GM11168 (cell line): Measurements from ENCODE around the gene LMO4.

Experiments
- in situ Hi-C: fragments of 300-500 bp; cut with MboI; formaldehyde crosslinking; loops from one replicate; pipeline ENCODE4 v1.12.0; 2022; ENCODE audit warnings: low sequenced_read_pairs; ENCODE audit not compliant: unreplicated experiment

The LMO4 gene

DNA sequence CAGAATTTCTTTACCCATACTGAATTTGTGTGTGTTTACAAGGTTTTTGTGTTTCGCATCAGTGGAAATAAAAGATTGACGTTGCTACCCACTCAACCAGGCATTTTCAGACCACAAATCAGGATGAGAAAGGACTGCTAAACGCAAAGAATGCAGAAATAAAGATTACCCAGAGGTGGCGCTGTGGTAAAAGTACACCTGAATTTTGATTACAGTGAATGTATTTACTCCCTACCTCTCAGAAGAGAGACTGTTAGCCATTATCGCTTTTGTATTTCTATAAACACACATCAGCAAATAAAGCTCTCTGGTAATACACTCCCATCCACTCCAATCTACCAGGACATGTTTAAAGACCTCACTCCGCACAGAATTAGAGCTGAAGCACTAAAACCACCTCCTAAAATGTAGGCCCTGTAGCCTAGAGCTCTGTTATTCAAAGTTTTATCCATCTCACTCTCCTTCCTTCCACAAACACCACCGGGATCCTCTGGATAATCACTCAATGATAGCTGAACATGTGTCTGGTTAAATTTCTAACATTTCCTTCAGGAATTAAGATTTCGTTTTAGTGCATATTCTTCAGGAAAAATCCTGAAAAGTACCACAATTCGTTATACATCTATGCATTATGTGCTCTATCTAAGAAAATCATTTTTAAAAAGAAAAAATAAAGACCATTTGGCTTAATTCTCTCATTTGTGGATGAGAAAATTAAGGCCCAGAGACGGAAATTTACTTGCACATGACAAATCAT lies 2.5 kb upstream of the LMO4 start:
- in situ Hi-C loops: loop anchor here (10.0 kb wide), 1 partner anchor 1299 kb away; no protein-coding TSS in a partner anchor

DNA sequence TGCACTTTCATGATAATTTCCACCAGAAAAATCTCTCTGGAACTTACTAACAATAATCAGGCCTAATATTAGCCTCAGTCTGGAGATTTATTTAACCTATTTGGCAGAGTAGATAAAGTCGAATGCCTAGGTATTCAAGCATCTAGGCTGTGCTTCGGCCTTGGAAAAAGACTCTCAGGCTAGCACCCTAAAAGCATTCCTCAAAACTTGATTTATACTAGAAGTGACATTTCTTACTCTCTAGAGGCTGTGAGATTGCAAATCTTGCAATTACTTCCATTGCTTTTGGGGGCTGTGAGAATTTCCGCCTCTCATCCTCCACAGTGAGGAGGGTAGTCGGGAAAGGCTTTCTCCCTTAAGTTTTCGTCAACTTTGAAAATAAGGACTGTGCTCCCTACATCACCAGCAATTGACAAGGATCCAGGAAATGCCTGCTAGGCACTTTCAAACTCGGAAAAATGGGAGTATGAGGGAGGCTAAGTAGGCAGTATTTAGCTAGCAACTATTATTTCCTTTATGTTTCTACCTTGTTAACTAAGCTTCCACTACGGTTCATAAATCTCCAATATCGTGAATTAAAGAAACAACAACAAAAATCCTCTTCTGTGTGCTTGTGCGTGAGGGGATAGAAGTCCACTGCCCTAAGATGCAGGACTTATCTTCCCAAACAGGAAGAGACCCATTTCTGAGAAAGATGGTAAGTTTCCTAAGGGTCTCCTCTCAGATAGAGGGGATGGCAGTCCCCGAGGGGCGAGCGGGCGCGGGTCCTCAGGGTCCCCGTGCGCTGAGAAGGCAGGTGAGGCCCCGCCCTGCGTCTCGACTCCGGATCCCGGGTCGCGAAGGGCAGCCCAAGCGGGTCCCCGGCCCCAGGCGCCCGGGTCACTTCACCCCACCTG lies 1.1 kb upstream of the LMO4 start:
- in situ Hi-C loops: loop anchor here (10.0 kb wide), 1 partner anchor 1297 kb away; no protein-coding TSS in a partner anchor

DNA sequence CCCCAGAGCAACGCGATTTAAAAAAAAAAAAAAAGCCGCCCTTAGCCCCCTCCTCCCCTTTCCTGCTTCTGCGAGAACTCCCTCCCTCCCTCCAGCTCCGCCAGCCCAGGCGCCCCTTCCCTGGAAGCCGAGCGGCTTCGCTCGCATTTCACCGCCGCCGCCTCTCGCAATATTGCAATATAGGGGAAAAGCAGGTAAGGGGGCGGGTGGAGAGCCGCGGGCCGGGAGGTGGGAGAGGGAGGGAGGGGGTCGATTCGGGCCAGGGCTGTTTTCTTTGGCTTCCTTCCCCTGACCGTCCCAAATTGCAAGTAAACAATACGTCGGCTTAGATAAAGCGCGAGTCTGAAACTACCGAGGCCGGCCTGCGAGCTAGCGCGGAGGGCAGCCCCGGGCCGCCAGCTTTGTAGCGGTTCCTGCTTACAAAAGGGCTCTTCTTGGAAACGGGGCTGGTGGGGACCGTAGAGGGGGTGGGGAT lies 408 bp downstream of the LMO4 start:
- in situ Hi-C loops: loop anchor here (10.0 kb wide), 1 partner anchor 1296 kb away; no protein-coding TSS in a partner anchor

DNA sequence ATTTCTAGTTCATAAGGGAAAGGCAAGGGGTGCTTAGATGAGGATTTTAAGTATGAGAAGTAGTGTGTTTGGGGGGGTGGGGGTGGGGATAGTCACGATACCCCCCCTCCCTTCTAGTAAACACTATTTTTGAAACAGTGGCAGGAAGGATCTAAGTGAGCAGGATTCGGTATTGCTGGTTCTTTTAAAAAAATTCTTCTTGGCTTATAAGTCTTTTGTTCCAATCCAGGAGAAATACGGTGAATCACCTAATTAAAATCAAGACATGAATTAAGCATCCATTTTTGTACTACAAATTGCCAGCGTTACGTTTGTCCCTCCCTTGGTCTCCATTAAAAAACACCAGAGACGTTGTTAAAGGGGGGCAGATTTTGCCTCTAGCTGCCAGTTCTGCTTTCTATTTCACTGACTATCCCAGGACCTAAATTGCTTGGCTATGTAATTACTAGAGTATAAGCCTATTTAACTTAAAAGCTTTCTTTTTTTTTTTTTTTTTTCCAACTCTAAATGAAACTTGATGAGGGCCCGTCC lies 911 bp downstream of the LMO4 start:
- in situ Hi-C loops: loop anchor here (5.0 to 10.0 kb wide), 2 partner anchors 123 to 1295 kb away; no protein-coding TSS in a partner anchor

DNA sequence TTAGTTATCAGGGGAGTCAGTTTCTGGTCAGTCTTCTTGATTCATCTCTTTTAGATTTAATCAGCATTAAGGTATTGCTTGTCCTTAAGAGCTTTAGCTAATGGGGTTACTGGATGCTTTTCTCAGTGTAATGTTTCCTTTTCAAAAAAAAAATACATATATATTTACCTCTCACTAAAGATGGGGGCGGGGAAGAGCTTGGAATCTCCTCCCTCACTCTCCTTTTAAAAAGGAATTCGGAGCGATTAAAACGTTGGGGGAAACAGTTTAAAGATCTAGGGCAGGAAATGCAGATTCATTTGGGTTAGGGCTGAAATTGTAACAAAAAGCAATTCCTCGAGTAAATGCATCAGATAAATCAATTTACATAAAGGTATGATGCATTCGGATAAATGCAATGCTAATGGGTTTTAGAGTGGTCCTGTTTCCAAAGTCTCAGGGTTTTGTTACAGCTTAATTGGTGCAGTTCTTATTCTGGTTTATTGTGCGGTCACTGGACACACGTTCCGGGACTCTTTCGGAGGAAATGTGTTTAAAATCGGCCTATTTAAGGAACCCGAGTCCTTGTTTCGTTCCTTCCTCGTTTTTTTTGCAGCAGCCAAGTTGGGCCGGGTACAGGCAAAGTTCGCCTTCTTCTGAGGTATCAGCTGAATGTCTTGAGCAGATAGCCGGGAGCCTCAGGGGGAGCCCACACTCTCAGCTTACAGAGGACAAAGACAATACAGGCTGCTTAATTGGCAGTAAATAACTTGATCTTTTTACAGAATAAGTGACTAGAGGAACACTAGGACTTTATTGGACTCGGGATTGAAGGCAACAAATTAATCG lies 1.6 kb downstream of the LMO4 start:
- in situ Hi-C loops: loop anchor here (5.0 kb wide), 1 partner anchor 122 kb away; no protein-coding TSS in a partner anchor

DNA sequence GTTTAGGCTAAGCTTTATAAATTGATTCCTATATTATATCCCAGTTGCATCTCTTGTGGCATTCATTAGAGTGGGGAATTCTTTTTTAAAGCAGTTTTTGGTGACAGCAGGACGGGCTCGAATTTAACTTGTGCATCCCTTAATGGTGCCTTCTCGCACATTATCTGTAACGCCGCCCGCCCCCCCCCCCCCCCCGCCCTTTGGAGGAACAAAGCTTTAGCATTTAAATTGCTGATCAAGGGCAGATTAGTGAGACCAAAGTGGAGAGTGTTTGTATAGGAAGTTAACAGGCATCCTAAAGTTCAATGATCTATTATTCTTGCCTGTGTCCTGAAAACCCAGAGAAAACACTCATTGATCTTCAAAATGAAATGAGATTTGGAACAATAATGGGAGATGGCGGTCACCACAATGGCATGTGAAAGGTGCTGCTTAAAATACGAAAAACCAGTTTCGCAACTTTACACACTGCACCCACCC lies 2.2 kb downstream of the LMO4 start:
- in situ Hi-C loops: loop anchor here (5.0 kb wide), 1 partner anchor 121 kb away; no protein-coding TSS in a partner anchor

DNA sequence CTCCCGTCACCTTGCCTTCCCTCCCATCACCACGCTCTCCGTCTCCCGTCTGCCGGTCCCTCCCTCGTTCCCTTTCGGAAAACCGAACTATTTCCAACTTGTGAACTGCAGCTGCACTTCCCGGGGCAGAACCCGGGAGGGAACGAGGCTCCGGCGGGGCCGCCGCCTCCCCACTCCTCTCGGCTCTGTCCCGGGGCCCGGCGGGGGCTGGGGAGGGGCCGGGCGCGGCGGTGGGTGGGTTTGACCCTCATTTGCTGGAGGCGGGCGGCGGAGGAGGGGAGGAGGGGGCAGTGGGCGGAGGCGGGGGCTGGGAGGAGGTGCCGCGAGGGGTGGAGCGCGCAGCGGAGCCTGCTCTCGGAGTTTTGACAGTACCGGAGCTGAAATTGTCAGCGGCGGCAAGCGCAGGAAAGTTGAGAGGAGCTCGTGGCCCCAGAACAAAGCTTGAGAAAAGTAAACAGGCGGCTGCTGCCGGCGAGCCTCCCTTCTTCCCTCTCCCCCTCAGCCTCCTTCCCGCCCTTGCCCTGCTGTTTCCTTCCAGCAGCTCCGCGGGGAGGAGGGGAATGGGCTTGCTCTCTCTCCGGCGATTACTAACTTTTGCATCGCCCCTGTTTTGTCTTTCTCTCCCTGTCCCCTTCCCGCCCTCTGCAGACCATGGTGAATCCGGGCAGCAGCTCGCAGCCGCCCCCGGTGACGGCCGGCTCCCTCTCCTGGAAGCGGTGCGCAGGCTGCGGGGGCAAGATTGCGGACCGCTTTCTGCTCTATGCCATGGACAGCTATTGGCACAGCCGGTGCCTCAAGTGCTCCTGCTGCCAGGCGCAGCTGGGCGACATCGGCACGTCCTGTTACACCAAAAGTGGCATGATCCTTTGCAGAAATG lies 2.9 kb downstream of the LMO4 start:
- in situ Hi-C loops: loop anchor here (5.0 kb wide), 1 partner anchor 121 kb away; no protein-coding TSS in a partner anchor

DNA sequence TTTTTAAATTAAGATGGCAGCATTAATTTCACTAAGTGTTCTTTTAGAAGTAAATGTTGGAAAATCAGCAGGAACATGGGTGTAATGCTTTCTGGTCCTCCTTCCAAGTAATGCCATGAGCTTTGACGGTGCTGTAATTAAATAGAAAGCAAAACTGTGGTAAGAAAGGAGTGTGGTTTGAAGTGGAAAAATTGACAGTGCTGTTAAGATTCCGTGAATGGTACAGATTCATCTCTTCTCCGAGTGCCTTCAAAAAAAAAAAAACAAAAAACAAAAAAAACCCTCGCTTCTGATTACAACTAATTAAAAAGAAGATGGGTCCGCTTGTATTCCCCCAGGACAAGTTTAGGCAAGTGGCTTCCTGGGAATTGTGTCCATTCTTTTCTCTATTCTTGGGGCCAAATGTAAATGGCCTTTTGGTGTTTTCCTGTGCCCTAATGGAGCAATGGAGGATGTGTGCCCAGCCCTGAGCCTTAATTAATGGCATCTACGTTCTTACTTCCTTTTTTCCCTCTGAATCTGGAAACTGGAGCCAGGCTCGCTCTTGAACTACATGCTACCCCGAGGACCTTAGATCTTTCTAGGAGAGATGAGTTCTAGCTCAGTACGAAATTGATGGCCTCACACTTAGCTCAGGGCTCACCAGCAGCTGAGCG lies 5.1 kb downstream of the LMO4 start:
- in situ Hi-C loops: loop anchor here (5.0 kb wide), 1 partner anchor 118 kb away; no protein-coding TSS in a partner anchor

DNA sequence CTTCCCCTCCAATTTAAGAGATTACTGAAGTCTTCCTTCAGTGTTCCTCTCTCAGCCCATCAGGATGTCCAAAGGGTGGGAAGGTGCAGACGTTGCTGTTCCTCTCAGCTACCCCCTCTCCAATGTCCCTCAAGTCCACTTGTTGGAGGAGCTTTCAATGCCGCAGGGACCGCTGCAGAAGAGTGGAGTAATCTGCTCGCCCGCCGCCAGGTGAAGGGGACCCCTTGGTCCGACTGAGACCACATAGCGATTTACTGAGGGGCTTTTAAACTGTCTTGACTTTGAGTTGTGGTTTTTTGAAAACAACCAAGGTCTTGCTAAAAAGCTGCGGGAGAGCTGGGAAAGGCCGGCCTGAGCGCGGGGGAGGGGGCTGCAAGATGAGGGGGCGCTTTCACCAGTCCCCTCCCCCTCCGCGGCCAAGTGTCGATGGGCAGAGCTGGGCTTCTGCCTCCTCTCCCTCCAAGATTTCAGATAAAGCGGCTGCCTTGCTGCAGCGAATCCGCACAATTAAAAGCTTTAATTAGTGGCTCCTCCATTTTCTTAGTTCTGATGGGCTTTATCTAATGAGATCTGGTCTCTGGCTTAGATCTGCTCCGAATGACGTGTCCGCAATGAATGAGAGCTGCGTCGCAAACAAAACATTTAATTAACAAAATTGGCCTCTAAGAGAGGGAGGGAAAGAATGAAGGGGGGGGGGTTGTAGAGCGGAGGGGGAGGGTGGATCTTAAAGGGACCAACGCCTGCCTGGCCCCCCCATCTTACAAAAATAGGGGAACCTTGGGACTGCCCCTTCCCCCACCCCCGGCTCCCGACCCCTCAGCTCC lies 5.9 kb downstream of the LMO4 start:
- in situ Hi-C loops: loop anchor here (5.0 kb wide), 1 partner anchor 118 kb away; no protein-coding TSS in a partner anchor

DNA sequence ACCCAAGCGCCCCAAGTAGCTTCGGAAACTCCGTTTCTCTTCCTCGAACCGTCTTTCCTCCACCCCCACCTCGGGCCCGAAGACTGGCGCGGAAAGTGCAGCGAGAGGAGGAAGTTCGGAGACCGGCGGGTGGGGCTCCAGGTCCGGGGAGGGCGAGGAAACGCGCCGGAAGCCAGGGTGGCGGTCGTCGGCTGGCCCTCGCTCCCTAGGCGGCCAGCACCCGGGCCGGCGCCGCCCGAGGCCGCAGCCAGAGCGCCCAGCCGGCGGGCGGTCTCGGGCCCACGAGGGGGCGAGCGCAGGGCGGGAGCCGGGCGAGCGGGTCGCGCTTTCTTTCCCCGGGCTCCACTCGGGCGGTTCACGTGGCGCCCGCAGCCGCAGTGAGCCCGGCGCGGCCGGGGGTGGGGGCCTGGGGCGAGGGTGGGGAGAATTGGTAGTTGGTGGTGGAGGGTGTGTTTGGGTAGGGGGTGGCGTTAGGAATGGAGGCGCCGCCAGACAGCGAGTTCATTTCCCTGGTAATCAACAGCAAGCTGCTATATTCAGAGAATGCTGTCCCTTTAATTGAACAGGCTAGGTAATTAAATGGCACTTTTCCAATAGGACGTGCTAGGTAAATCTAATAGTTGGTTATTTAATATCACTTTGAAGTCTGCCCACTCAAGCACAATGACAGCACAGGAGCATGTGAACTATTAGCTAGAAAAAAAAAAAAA lies 6.7 kb downstream of the LMO4 start:
- in situ Hi-C loops: no loop called here

DNA sequence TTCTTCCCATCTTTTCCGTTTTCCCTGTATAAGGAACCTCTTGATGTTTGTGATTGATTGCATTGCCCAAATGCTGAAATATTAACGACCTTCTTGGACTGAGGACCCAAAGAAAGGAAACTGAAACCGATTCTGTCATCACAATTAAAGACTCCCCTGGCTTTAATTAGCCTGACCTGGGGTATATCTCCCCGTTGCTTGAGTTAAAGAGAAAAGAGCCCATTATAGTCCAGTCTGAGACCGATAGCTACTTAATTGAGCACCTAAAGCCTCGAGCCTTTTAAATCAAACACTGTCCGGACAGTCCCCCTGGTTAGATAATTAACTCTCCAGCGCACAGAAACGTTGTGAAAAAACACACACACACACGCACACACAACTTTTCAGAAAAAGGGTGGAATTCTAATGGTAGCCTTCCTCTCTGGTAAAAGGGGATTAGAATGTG lies 8.0 kb downstream of the LMO4 start:
- in situ Hi-C loops: no loop called here

DNA sequence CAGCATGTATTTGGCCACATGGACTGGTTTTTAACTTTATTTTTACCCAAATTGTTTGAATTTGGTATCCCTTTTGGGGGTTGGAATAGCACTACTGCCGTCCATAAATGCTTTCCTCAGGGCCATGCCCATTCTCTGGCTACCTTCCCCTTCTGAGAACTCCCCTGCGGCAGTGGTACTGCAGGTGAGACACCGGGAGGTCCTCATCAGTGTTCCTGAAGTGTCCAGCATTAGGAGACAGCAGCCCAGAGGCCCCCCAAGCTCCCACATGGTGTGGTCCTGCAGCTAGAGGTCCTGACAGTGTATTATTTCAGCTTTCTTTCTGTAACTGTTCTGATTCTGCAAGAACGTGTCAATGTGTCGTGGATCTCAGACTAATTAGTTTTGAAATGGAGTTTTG lies 8.9 kb downstream of the LMO4 start:
- in situ Hi-C loops: no loop called here

DNA sequence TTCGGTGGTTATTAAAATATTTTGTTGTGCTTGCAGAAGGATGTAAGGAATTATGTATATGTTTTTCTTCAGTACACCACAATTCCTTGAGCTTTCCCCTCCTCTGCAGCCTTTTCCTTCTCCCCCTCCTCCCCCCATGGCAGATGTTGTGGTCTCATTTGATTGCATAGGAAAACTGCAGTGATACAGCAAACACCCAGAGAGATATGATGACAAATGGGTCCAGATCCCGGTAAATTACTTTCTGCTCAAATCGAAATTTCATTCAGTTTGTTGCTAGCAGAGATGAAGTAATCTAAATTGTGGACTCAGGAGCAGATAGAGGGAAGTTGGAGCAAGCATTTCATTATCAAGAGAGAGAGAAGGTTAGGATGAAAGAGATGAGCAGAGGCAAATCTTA lies 9.9 kb downstream of the LMO4 start:
- in situ Hi-C loops: no loop called here

DNA sequence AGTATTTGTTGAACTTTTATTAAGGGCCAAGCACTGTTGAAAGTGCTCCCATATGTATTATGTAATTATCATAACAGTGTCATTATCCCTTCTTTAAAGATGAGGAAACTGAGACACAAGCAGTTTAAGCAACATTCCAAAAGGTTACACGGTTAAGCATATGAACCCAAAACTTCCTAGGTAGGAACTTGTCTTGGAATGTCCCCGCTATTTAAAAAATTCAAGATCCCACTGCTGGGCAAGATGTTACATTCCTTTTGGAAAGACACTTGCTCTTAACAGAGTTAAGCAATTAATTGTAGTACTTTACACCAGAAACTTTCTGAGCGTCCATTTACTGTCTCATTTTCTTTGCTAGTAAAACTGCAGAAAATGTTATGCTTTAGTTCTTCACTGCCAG lies 15.6 kb downstream of the LMO4 start:
- in situ Hi-C loops: no loop called here

DNA sequence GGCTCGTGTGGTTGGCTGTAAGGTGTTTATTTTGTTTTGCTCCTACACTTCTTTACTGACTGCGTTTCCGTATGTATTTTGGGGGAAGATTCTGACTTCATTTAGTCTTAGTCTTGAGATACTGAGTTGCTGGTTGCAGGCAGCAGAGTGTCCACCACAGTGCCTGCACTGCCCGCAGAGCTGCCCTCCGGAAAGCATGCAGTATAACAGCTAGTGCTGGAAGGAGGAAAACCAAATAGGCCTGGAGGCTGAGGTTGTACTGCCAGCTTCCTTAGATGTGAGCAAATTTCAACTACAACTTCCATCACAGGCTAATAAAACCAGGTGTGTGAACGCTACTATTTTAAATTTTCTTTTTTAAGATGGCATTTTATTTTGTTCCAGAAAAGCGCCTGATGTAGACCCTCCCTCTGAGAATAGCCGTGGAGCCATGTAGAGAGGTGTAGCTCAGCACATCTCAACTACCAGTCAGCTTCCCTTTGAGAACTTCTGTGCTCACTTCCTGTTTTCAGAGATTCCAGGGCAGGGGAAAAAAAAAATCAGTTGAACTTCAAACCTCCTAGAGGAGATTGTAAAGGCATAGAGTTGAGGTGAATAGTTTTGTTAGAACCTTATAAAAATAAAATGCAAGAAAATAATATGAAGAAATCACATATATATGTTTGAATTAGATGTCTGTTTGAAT lies 17.6 kb downstream of the LMO4 start:
- in situ Hi-C loops: no loop called here
